Transverse colon (tissue), 4 donors: ENCODE data around the gene KDM1B. TPM values are rescaled to one million over a fixed set of nuclear protein-coding genes. Genes with fewer than 3 reads are reported as not detected.

ENCODE experiments used
- DNase-seq: peaks from one replicate; pipeline ENCODE4 v3.0.0-alpha.2; 2019
- H3K27ac ChIP-seq, 4 donors: fragments of 200-600 bp; sonication (generic); 2 replicates each; pipeline ENCODE4 v1.5.1; 2016 to 2018; ENCODE audit warnings: inconsistent platforms in 4 of 4
- H3K27me3 ChIP-seq: fragments of 200-600 bp; sonication (generic); 2 replicates; pipeline ENCODE4 v1.5.1; 2017; ENCODE audit warnings: inconsistent platforms
- H3K36me3 ChIP-seq, 4 donors: fragments of 200-600 bp; sonication (generic); 2 replicates each; pipeline ENCODE4 v1.5.1; 2017 to 2019; ENCODE audit warnings: inconsistent platforms in 4 of 4
- H3K4me1 ChIP-seq, 4 donors: fragments of 200-600 bp; sonication (generic); 2 replicates each; pipeline ENCODE4 v1.5.1; 2017 to 2020; ENCODE audit warnings: inconsistent platforms in 4 of 4
- H3K4me3 ChIP-seq, 4 donors: fragments of 200-600 bp; sonication (generic); 1 replicate in 1 of 4; 2 replicates in 3 of 4; pipeline versions ENCODE4 v1.5.1 to v1.6.1; 2017 to 2019; ENCODE audit warnings: inconsistent platforms in 4 of 4
- H3K9me3 ChIP-seq, 2 donors: fragments of 200-600 bp; sonication (generic); 2 replicates each; pipeline ENCODE4 v1.5.1; 2017 to 2019; ENCODE audit warnings: inconsistent platforms in 2 of 2
- EP300 ChIP-seq: sonication (generic); formaldehyde crosslinking; IDR thresholded peaks from one replicate; pipeline ENCODE4 v1.6.1; 2017; ENCODE audit warnings: antibody characterized with exemption, low read depth
- POLR2A ChIP-seq: fragments of 450-650 bp; IDR thresholded peaks from one replicate; pipeline ENCODE4 v1.6.1; 2016; ENCODE audit warnings: antibody characterized with exemption, mild to moderate bottlenecking, moderate library complexity
- POLR2AphosphoS5 ChIP-seq, 3 donors: sonication (generic); formaldehyde crosslinking; IDR thresholded peaks; one replicate each; pipeline ENCODE4 v1.6.1; 2016; ENCODE audit warnings: antibody characterized with exemption in 3 of 3
- WGBS, 2 donors: methylation state at CpG; one replicate each; pipeline ENCODE4 v1.1.5; 2018; ENCODE audit warnings: low coverage in 1 of 2; 5-methylcytosine and 5-hydroxymethylcytosine counted together
- in situ Hi-C, 4 donors: fragments of 200-750 bp; cut with MboI; loops; one replicate each; pipeline versions ENCODE4 v1.15.0 to v1.15.1; 2017; ENCODE audit warnings: low sequenced_read_pairs in 3 of 4, low pct_ligation_motif_present in 1 of 4, low pct_unique_long_range_greater_than_20kb in 1 of 4
- intact Hi-C: fragments of 100-400 bp; cut with DNase I; formaldehyde crosslinking; loops from one replicate; pipeline ENCODE4 v1.15.1; 2023; ENCODE audit warnings: low total_unique reads
- small RNA-seq, 4 donors: library from RNA; depleted of rRNA; stranded (forward); fragments of <200 nt; gene quantifications; one replicate each; pipeline ENCODE3, GENCODE V24; 2016
- total RNA-seq, 4 donors: library from RNA; depleted of rRNA; stranded (reverse); fragments of >200 nt; gene quantifications; one replicate each; pipeline ENCODE4 v1.1.0, GENCODE V29; 2016
- TF ChIP-seq, protein P1 (sequence below), 5 experiments: fragments of 200-600 bp in 3 of 5; fragments of 450-650 bp in 2 of 5; sonication (generic) in 3 of 5; IDR thresholded peaks; 1 replicate in 2 of 5; 2 replicates in 3 of 5; pipeline ENCODE4 v1.5.1; 2016 to 2017; ENCODE audit warnings: antibody characterized with exemption in 5 of 5, inconsistent platforms in 3 of 5, mild to moderate bottlenecking in 2 of 5, moderate library complexity in 1 of 5

KDM1B gene
- total RNA-seq, 4 donors from 2014 or later: 18.9 to 70.7 (median 40.0) TPM

DNA sequence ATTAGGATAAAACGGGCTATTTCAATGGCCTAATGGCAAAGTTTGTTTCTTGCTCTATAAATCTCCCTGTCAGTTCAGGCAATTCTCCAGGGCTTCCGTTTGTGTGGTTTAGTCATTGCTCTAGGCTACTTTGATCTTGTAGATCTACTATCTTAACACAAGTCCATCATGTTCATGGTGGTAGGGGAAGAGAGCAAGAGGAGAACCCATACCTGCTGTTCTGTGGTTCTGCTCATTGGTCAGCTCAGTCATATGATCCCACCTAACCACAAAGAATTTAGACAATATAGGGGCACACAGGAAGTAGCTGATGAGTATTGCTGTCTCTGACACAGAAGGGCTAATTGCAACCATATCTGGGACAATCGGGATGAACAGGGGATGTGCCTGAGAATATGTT is 114.0 kb downstream of the KDM1B start:
- WGBS, 2 donors: 15 to 25% methylated on average over 3 of the region's 3 CpGs
- intact Hi-C loops: loop anchor here (10.0 kb wide), 1 partner anchor 114 kb away; the partner anchor contains the start of genes KDM1B and TPMT
- peaks cover 5 to 9% (median 7%) of the 10 kb centered on the region in 4 donors for H3K4me1 ChIP-seq

DNA sequence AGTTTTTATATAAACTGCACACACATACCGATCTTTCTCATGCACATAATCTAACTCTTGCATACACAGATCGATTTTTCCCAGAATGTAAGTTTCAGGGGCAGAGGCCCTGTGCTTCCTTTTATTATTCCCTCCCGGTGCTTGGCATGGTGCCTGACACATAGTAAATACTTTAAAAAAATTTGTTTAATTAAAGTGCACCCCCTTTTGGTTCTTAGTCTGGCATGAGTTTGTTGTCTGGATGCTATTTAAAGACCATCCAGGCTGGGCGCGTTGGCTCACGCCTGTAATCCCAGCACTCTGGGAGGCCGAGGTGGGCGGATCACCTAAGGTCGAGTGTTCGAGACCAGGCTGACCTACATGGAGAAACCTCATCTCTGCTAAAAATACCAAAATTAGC is 114.5 kb downstream of the KDM1B start:
- Histone ChIP-seq H3K4me1 (peaks cover 5 to 9% (median 7%) of the 10 kb centered on the region in 4 donors), H3K36me3 (no peaks in the 10 kb centered on the region), H3K27ac (no peak overlapping the region), H3K27me3 (peaks cover 6% of the 10 kb centered on the region), H3K4me3 (no peak overlapping the region), H3K9me3 (no peaks in the 10 kb centered on the region)
- in situ Hi-C loops: no loop called here
- no peak for DNase-seq
- 56 to 68% methylated on average over 3 to 10 of the region's 10 CpGs for WGBS, 2 donors
- TF ChIP-seq POLR2A (no peak), POLR2AphosphoS5 (IDR thresholded peaks at IDR 0.05) (no peak), EP300 (no peak)
- TF ChIP-seq, protein P1, sequence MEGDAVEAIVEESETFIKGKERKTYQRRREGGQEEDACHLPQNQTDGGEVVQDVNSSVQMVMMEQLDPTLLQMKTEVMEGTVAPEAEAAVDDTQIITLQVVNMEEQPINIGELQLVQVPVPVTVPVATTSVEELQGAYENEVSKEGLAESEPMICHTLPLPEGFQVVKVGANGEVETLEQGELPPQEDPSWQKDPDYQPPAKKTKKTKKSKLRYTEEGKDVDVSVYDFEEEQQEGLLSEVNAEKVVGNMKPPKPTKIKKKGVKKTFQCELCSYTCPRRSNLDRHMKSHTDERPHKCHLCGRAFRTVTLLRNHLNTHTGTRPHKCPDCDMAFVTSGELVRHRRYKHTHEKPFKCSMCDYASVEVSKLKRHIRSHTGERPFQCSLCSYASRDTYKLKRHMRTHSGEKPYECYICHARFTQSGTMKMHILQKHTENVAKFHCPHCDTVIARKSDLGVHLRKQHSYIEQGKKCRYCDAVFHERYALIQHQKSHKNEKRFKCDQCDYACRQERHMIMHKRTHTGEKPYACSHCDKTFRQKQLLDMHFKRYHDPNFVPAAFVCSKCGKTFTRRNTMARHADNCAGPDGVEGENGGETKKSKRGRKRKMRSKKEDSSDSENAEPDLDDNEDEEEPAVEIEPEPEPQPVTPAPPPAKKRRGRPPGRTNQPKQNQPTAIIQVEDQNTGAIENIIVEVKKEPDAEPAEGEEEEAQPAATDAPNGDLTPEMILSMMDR (IDR thresholded peaks at IDR 0.05): no peak
- intact Hi-C loops: loop anchor here (10.0 kb wide), 1 partner anchor 115 kb away; the partner anchor contains the start of genes KDM1B and TPMT

More for the DNA sequence above, 114.0 kb downstream of the KDM1B start:
- in situ Hi-C loops: no loop called here
- Histone ChIP-seq H3K9me3 (no peaks in the 10 kb centered on the region), H3K27me3 (peaks cover 3% of the 10 kb centered on the region), H3K27ac (no peak overlapping the region), H3K36me3 (no peaks in the 10 kb centered on the region), H3K4me3 (no peak overlapping the region)
- DNase-seq: no peak
- no peak for TF ChIP-seq POLR2AphosphoS5 (IDR thresholded peaks at IDR 0.05)

DNA sequence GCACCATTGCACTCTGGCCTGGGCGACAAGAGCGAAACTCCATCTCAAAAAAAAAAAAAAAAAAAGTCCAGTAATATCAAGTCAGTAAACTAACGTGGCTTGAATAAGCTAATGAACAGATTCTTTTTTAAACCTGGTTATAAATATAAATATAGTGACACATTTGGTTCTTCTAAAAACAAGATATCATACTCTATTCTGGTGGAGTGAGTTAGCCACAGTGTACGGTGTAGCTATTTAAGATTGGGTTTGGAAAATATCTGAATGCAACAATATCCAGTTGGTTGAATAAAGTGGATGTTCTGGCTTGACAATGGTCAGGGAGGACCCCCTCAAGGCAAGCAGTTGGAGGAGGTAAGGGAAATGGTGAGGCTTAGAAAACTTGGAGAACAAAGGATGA is 115.0 kb downstream of the KDM1B start:
- Histone ChIP-seq H3K4me1 (peaks cover 1 to 5% (median 3%) of the 10 kb centered on the region in 4 donors), H3K4me3 (no peak overlapping the region), H3K36me3 (no peaks in the 10 kb centered on the region), H3K9me3 (no peaks in the 10 kb centered on the region), H3K27me3 (peaks cover 10% of the 10 kb centered on the region), H3K27ac (no peak overlapping the region)
- WGBS, 2 donors: 90 to 98% methylated on average over 4 of the region's 4 CpGs
- no peak for DNase-seq
- no peak for TF ChIP-seq EP300
- TF ChIP-seq, protein P1 (IDR thresholded peaks at IDR 0.05): no peak
- TF ChIP-seq POLR2AphosphoS5 (IDR thresholded peaks at IDR 0.05): no peak
- TF ChIP-seq POLR2A: no peak
- intact Hi-C loops: no loop called here
- in situ Hi-C loops: no loop called here

Small RNA genes within 50 kb of the gene (small RNA-seq; reads per million reads assigned to genes)
- 0 reads per million in 4 donors for gene RF00019

Other genes with a start within 250 kb of the KDM1B start
- 10 to 100 TPM; 36.3 to 47.5 (median 38.1) TPM for gene KIF13A, start 167.8 kb upstream of the KDM1B start, total RNA-seq
- 1 to 10 TPM in 2 of 4 donors, not detected in 2; 1.1 to 2.1 TPM for gene NHLRC1, start 32.7 kb upstream of the KDM1B start, total RNA-seq
- 10 to 100 TPM; 15.1 to 53.5 (median 32.8) TPM for gene TPMT, start 345 bp upstream of the KDM1B start, total RNA-seq
- gene DEK, start 109.1 kb downstream of the KDM1B start, total RNA-seq: 100 to 1,000 TPM in 3 of 4 donors, 10 to 100 TPM in 1; 96.9 to 175 (median 111) TPM
- gene RNF144B, start 231.9 kb downstream of the KDM1B start, total RNA-seq: 1 to 10 TPM; 1.4 to 4.5 (median 3.8) TPM